DND-41 (cell line): Measurements from ENCODE around the gene KIF26A.

ENCODE experiments used
- ATAC-seq: fragments of 200-7000 bp; cut with Tn5 transposase; 3 replicates; pipeline ENCODE4 v1.9.1; 2021; ENCODE audit warnings: low read depth; ENCODE audit not compliant: insufficient read depth
- DNase-seq: peaks from one replicate; pipeline ENCODE4 v3.0.0-alpha.2; 2020
- H2AFZ ChIP-seq: 2 replicates; pipeline ENCODE4 v1.6.0; 2012; ENCODE audit warnings: low read depth, low read length
- H3K27ac ChIP-seq: 2 replicates; pipeline ENCODE4 v1.5.1; 2012; ENCODE audit warnings: low read length, inconsistent platforms
- H3K27me3 ChIP-seq: fragments of 200-600 bp; sonication (generic); 2 replicates; pipeline ENCODE4 v1.6.0; 2012; ENCODE audit warnings: low read length, mild to moderate bottlenecking, inconsistent platforms; ENCODE audit not compliant: insufficient read depth, poor library complexity
- H3K36me3 ChIP-seq: 2 replicates; pipeline ENCODE4 v1.5.1; 2012; ENCODE audit warnings: low read length, inconsistent platforms; ENCODE audit not compliant: insufficient read depth
- H3K4me1 ChIP-seq: 2 replicates; pipeline ENCODE4 v1.5.1; 2012; ENCODE audit warnings: mild to moderate bottlenecking, low read length; ENCODE audit not compliant: insufficient read depth
- H3K4me2 ChIP-seq: 2 replicates; pipeline ENCODE4 v1.6.0; 2012; ENCODE audit warnings: mild to moderate bottlenecking, moderate library complexity, low read length, inconsistent platforms; ENCODE audit not compliant: insufficient read depth
- H3K4me3 ChIP-seq, 2 experiments: fragments of 200-600 bp in 1 of 2; shearing (Covaris generic) in 1 of 2; 2 replicates each; pipeline ENCODE4 v1.5.1; 2012 to 2016; ENCODE audit warnings: inconsistent platforms in 2 of 2, low read length in 2 of 2, mild to moderate bottlenecking in 2 of 2, low read depth in 1 of 2, moderate library complexity in 1 of 2
- H3K79me2 ChIP-seq: 2 replicates; pipeline ENCODE4 v1.6.0; 2012; ENCODE audit warnings: low read length, inconsistent platforms; ENCODE audit not compliant: insufficient read depth
- H3K9ac ChIP-seq: 2 replicates; pipeline ENCODE4 v1.6.0; 2012; ENCODE audit warnings: low read depth, mild to moderate bottlenecking, inconsistent platforms, low read length, moderate library complexity
- H3K9me3 ChIP-seq: 2 replicates; pipeline ENCODE4 v1.5.1; 2012; ENCODE audit warnings: low read length, moderate library complexity, mild to moderate bottlenecking, inconsistent platforms; ENCODE audit not compliant: insufficient read depth, severe bottlenecking
- H4K20me1 ChIP-seq: 2 replicates; pipeline ENCODE4 v1.6.0; 2012; ENCODE audit warnings: low read length; ENCODE audit not compliant: insufficient read depth
- EZH2 ChIP-seq: IDR thresholded peaks from 3 replicates; pipeline ENCODE4 v1.6.1; 2012; ENCODE audit warnings: borderline replicate concordance, low read depth, mild to moderate bottlenecking, moderate library complexity, low read length, inconsistent platforms; ENCODE audit not compliant: severe bottlenecking
- TF ChIP-seq, protein P1 (sequence below): IDR thresholded peaks from 2 replicates; pipeline ENCODE4 v1.5.1; 2012; ENCODE audit warnings: borderline replicate concordance, low read length, moderate library complexity, mild to moderate bottlenecking; ENCODE audit not compliant: poor library complexity, severe bottlenecking; ENCODE audit errors: extremely low read depth

KIF26A gene

GRCh38 chr14:104105822-104106470 lies 32.4 kb upstream of the KIF26A start:
- no peak for TF ChIP-seq EZH2
- TF ChIP-seq, protein P1, sequence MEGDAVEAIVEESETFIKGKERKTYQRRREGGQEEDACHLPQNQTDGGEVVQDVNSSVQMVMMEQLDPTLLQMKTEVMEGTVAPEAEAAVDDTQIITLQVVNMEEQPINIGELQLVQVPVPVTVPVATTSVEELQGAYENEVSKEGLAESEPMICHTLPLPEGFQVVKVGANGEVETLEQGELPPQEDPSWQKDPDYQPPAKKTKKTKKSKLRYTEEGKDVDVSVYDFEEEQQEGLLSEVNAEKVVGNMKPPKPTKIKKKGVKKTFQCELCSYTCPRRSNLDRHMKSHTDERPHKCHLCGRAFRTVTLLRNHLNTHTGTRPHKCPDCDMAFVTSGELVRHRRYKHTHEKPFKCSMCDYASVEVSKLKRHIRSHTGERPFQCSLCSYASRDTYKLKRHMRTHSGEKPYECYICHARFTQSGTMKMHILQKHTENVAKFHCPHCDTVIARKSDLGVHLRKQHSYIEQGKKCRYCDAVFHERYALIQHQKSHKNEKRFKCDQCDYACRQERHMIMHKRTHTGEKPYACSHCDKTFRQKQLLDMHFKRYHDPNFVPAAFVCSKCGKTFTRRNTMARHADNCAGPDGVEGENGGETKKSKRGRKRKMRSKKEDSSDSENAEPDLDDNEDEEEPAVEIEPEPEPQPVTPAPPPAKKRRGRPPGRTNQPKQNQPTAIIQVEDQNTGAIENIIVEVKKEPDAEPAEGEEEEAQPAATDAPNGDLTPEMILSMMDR = no peak
- H3K4me1 ChIP-seq = no peaks in the 10 kb centered on the region
- H3K4me3 ChIP-seq = no peak overlapping the region
- DNase-seq (no peak), ATAC-seq (no peak)
- H3K27me3 ChIP-seq = no peaks in the 10 kb centered on the region
- peaks cover 5% of the 10 kb centered on the region; the same call in 1 of the 2 replicates for H4K20me1 ChIP-seq
- no peak overlapping the region for H2AFZ ChIP-seq
- no peak overlapping the region for H3K9ac ChIP-seq
- no peak overlapping the region for H3K4me2 ChIP-seq
- H3K9me3 ChIP-seq = no peaks in the 10 kb centered on the region
- H3K79me2 ChIP-seq = no peaks in the 10 kb centered on the region
- H3K27ac ChIP-seq = no peak overlapping the region
- H3K36me3 ChIP-seq = no peaks in the 10 kb centered on the region

DNA sequence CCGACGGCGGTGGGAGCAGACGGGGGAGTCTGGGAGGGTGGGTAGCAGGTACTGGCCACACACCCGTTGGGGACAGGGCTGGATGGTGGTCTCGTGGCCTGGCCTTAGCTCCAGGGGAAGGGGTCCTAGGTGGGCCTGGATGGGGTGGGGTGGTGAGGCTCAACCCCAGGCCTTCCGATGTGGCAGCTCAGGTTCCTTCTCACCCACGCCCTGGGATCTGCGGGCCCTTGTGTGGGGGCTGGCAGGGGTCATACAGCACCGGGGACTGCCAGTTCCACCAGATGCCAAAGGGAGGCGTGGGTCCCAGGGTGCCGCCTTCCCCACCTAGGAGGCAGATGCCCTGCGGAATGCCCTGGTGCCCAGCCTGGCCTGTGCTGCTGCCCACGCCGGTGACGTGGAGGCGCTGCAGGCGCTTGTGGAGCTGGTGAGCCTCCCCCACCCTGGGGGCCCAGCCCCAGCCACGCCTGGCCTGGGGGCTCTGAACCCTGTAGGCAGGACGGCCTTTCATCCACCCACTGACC lies 31.9 kb upstream of the KIF26A start:
- Histone ChIP-seq H3K4me3 (no peak overlapping the region), H3K27ac (no peak overlapping the region), H3K79me2 (no peaks in the 10 kb centered on the region), H3K36me3 (no peaks in the 10 kb centered on the region), H3K4me2 (no peak overlapping the region), H2AFZ (no peak overlapping the region), H4K20me1 (peaks cover 5% of the 10 kb centered on the region; the same call in 1 of the 2 replicates), H3K4me1 (no peaks in the 10 kb centered on the region), H3K9me3 (no peaks in the 10 kb centered on the region), H3K9ac (no peak overlapping the region), H3K27me3 (no peaks in the 10 kb centered on the region)
- ATAC-seq (no peak), DNase-seq (no peak)
- TF ChIP-seq, protein P1 = no peak
- no peak for TF ChIP-seq EZH2

DNA sequence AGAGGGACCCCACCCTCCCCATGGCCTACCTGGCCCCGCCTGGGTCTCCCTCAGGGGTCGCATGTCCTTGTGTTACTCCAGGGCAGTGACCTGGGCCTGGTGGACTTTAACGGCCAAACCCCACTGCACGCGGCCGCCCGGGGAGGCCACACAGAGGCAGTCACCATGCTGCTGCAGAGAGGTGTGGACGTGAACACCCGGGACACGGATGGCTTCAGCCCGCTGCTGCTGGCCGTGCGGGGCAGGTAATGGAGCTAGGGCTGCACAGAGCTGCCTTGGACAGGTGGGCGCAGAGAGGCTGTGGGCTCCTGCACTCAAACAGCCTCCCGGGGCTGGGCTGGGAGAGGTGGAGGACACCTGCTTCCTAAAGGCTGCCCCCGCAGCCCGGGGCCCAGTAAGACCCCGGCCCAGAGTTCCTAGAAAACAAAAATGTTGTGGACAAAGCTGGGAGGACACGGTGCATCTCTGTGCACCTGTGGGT lies 31.2 kb upstream of the KIF26A start:
- H3K36me3 ChIP-seq = no peaks in the 10 kb centered on the region
- no peak overlapping the region for H3K9ac ChIP-seq
- TF ChIP-seq EZH2 = no peak
- peaks cover 3% of the 10 kb centered on the region for H4K20me1 ChIP-seq
- DNase-seq (no peak), ATAC-seq (no peak)
- no peak overlapping the region for H3K4me3 ChIP-seq
- no peaks in the 10 kb centered on the region for H3K9me3 ChIP-seq
- no peaks in the 10 kb centered on the region for H3K27me3 ChIP-seq
- H3K79me2 ChIP-seq = no peaks in the 10 kb centered on the region
- H3K4me2 ChIP-seq = no peak overlapping the region
- no peak overlapping the region for H3K27ac ChIP-seq
- H3K4me1 ChIP-seq = no peaks in the 10 kb centered on the region
- H2AFZ ChIP-seq = no peak overlapping the region
